GM12801 (cell line): ENCODE measurements around the gene OXTR.

Experiments used
- CTCF ChIP-seq: IDR thresholded peaks from one replicate; pipeline ENCODE4 v1.5.1; 2011; ENCODE audit warnings: control low read depth; ENCODE audit not compliant: insufficient read length; ENCODE audit errors: extremely low read depth

Gene OXTR

GRCh38 chr3:8702560-8702959 is 66.9 kb downstream of the OXTR start:
- TF ChIP-seq CTCF, result no peak
